Rectal smooth muscle tissue (tissue), 1 donor: Measurements from ENCODE around the gene PHACTR1.

ENCODE experiments used
- H3K27ac ChIP-seq: one replicate; pipeline ENCODE4 v1.7.0; 2013; ENCODE audit warnings: low read depth, low read length, inconsistent platforms
- H3K27me3 ChIP-seq: one replicate; pipeline ENCODE4 v1.7.0; 2013; ENCODE audit warnings: low read length; ENCODE audit not compliant: control insufficient read depth, insufficient read depth
- H3K36me3 ChIP-seq: one replicate; pipeline ENCODE4 v1.7.0; 2013; ENCODE audit warnings: low read length; ENCODE audit not compliant: control insufficient read depth, insufficient read depth
- H3K4me1 ChIP-seq: one replicate; pipeline ENCODE4 v1.7.0; 2013; ENCODE audit warnings: low read length; ENCODE audit not compliant: control insufficient read depth, insufficient read depth
- H3K4me3 ChIP-seq: one replicate; pipeline ENCODE4 v1.7.0; 2013; ENCODE audit warnings: low read length
- H3K9ac ChIP-seq: one replicate; pipeline ENCODE4 v1.7.0; 2013; ENCODE audit warnings: low read length

Gene PHACTR1

DNA sequence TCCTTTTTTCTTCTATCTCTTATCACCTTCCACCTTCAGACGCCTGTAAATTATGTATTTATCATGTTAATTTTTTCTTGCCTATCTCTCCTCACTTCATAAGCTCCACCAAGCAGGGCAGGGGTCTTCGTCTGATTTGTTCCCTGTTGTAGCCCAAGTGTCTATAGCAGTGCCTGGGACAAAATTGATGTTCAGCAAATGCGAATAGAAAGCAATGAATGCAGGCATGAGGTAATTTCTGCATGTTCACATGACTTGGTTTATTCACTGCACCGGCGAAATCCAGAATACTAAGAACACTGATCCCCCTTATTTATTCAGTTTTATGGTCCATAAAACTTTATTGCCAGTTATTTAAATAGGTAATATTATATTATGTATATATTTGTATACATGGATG is 449.7 kb downstream of the PHACTR1 start:
- H3K4me3 ChIP-seq = no peak overlapping the region
- no peaks in the 10 kb centered on the region for H3K36me3 ChIP-seq
- H3K27me3 ChIP-seq = no peaks in the 10 kb centered on the region
- no peak overlapping the region for H3K9ac ChIP-seq
- no peak overlapping the region for H3K27ac ChIP-seq
- H3K4me1 ChIP-seq = no peaks in the 10 kb centered on the region

DNA sequence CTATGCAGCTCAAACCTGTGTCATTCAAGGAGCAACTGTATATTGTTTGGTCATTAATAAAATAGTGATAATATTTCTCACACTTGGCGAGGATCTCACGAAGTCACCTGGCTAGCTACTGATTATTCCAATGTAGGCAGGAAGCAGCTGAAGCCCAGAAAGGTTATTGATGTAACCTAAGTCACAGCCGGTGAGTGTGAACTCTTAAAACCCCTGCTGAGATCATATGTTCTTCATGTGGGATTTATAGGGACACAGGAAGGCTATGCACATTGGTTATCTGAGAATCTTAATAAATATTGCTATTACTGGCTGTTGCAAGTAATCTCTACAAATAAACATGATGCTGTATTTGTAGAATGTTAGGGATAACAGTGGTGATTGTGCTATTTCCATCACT is 450.3 kb downstream of the PHACTR1 start:
- no peaks in the 10 kb centered on the region for H3K4me1 ChIP-seq
- H3K27ac ChIP-seq = no peak overlapping the region
- H3K27me3 ChIP-seq = no peaks in the 10 kb centered on the region
- no peaks in the 10 kb centered on the region for H3K36me3 ChIP-seq
- H3K4me3 ChIP-seq = no peak overlapping the region
- H3K9ac ChIP-seq = no peak overlapping the region

DNA sequence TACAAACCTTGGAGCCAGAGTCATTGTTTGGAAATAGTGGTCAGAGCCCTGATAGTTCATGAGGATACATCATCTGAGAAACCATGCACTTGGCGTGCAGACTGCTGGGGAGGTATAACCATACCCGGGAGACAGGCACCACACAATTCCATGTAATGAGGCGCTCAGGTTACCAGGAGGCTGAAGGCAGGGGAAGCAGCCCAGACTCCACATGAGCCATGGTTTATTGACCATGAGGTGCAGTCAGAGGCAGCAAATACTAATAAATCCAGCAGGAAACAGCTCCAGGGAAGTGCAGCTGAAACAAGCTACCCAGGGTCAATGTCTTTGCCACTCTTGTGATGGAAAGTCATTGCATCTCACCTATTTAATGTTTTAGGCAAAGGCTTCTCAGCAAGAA is 455.7 kb downstream of the PHACTR1 start:
- H3K27me3 ChIP-seq = no peaks in the 10 kb centered on the region
- H3K36me3 ChIP-seq = no peaks in the 10 kb centered on the region
- H3K9ac ChIP-seq = no peak overlapping the region
- no peak overlapping the region for H3K4me3 ChIP-seq
- H3K4me1 ChIP-seq = no peaks in the 10 kb centered on the region
- no peak overlapping the region for H3K27ac ChIP-seq

DNA sequence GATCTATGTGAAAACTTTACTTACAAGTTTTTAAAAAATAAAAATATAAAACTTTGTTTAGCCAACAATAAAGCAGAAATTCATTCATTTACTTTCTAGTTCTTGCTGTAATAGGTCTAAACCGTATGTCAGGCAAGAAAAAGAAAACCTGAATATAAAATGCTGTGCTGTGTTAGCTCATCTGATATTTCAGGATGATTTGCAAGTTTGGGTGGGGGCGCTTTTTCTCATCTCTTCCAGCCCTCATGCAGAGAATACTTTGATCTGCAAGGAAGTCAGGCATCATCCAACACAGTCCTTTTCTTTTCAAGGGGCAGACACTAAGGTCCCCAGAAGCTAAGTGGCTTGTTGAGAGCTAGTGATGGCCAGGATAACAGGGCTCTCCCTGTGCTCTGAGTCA is 458.5 kb downstream of the PHACTR1 start:
- no peak overlapping the region for H3K27ac ChIP-seq
- H3K27me3 ChIP-seq = no peaks in the 10 kb centered on the region
- H3K36me3 ChIP-seq = no peaks in the 10 kb centered on the region
- H3K9ac ChIP-seq = no peak overlapping the region
- no peaks in the 10 kb centered on the region for H3K4me1 ChIP-seq
- H3K4me3 ChIP-seq = no peak overlapping the region

DNA sequence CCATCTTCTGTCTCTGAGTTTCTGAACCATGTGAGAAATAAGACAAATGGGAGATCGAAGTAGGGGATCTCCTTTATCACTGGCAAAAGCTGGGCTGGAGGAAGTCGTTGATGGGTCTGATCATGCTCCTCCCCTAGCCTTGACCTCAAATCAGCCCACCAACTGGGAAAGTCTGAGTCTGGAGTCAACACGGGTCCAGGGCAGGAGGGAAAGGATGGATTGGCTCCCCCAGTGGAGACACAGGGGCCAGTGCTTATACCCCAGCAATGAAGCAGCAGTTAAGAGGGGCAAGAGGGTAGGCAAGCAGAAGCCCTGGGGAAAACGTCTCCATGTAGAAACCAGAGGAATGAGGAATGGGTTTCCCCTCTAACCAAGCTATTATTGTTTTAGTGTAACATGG is 459.2 kb downstream of the PHACTR1 start:
- Histone ChIP-seq H3K4me3 (no peak overlapping the region), H3K27ac (no peak overlapping the region), H3K27me3 (peaks cover 4% of the 10 kb centered on the region), H3K36me3 (no peaks in the 10 kb centered on the region), H3K4me1 (no peaks in the 10 kb centered on the region), H3K9ac (no peak overlapping the region)

DNA sequence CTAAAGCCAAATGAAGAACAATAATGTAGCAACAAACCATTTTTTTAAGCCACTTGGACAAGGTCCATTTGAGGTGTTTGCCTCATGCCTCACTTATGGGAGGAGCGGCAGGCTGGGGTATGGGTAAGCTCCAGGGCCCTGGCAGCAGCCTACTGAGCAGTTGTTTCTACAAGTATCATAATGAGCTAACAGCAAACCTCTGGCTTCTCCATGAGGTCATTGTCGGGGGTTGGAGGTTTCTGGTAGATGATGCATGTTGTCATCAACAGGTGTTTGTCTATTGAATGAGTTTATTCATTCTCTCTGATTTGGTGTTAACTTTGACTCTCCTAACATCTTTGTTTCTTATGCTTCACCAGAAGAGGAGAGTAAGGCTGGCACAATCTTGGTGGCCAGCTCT is 461.1 kb downstream of the PHACTR1 start:
- H3K4me1 ChIP-seq = no peaks in the 10 kb centered on the region
- H3K27ac ChIP-seq = no peak overlapping the region
- no peak overlapping the region for H3K4me3 ChIP-seq
- H3K27me3 ChIP-seq = peaks cover 4% of the 10 kb centered on the region
- no peak overlapping the region for H3K9ac ChIP-seq
- H3K36me3 ChIP-seq = no peaks in the 10 kb centered on the region

DNA sequence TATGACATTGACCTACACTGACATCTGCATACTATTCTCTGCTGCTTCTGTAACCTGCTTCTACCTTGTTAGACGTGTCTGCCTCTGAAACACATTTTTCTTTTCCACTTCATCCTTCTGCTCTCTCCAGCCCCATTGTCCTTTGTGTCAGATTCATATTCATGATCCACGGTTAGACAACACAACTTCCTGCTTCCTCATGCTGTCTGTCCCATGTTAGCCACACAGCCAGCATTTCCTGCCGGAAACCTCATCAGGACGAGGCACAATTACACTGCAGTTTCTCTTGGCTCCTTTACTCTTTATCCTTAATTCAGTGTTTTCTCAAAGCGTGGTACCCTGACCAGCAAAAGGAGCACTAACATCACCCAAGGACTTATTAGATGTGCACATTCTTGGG is 461.5 kb downstream of the PHACTR1 start:
- Histone ChIP-seq H3K27ac (no peak overlapping the region), H3K36me3 (no peaks in the 10 kb centered on the region), H3K9ac (no peak overlapping the region), H3K27me3 (peaks cover 4% of the 10 kb centered on the region), H3K4me1 (no peaks in the 10 kb centered on the region), H3K4me3 (no peak overlapping the region)

DNA sequence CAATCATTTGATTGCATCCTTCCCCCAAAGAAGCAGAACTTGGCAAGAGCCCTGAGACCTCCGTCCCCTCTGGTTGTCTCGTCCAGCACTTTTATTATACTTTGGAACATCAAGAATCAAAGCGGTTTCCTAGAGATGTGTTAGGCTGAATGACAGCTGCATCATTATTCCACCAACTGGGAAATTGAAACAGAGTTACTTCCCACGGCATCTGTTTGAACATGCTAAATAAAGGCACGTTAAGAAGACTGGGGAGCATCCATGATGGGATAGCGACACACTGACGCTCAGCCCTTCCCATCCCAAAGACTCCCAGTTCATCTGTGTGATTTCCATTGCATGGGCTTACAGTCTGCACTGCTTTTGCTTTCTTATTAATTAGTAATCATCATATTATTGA is 464.0 kb downstream of the PHACTR1 start:
- no peak overlapping the region for H3K4me3 ChIP-seq
- H3K4me1 ChIP-seq = no peaks in the 10 kb centered on the region
- H3K36me3 ChIP-seq = no peaks in the 10 kb centered on the region
- H3K27me3 ChIP-seq = peaks cover 4% of the 10 kb centered on the region
- H3K27ac ChIP-seq = no peak overlapping the region
- no peak overlapping the region for H3K9ac ChIP-seq

DNA sequence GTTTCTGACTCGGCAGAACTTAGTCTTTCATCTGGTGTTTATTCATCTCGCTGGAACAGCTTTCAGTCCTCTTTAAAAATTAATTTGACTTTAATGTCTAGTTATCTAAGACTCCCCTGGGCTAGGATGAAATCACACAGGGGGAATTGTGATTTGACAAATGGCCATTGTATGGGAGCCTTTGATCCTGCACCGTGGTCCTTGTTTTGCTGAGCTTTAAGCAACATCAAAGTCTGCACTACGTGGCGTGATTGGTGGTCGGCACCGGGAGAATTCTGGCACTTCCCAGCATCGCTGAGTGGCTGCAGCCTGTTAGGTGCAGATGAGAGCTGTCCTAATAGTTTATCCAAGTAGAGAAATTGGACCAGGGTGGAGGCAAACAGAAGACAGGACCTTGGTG is 464.8 kb downstream of the PHACTR1 start:
- Histone ChIP-seq H3K27ac (no peak overlapping the region), H3K9ac (no peak overlapping the region), H3K4me3 (no peak overlapping the region), H3K27me3 (peaks cover 4% of the 10 kb centered on the region), H3K36me3 (no peaks in the 10 kb centered on the region), H3K4me1 (no peaks in the 10 kb centered on the region)

DNA sequence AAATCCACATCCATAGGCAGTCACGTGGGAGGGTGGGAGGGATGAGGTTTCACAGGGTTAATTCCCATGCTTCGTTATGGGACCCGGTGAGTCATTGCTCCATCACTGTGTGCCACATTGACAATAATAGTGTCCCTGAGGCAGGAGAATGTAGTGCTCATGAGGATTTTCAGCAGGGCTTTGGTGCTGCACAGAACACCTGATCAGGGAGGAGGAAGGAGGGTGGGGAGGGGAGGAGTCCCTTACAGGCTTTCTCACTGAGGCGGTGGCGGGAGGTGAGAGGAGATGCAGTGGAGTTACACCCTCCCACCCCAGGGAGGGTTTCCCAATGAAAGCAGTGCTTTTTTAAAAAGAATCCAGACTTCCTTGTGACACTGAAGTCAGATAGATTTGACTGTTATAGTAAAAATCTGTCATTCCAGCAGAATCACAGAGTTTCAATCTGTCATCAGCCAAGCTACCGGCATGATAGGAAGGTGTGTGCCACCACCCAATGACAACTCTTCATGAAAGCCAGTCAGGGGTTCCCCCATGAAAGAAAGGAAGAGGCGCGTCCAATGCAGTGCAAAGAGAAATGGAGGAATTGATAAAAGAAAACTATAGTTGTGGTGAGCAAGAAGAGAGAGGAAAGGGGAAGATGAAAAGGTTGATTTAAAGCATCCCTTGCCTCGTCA is 467.0 kb downstream of the PHACTR1 start:
- Histone ChIP-seq H3K4me3 (no peak overlapping the region), H3K9ac (no peak overlapping the region), H3K27me3 (peaks cover 4% of the 10 kb centered on the region), H3K4me1 (no peaks in the 10 kb centered on the region), H3K27ac (no peak overlapping the region), H3K36me3 (no peaks in the 10 kb centered on the region)

DNA sequence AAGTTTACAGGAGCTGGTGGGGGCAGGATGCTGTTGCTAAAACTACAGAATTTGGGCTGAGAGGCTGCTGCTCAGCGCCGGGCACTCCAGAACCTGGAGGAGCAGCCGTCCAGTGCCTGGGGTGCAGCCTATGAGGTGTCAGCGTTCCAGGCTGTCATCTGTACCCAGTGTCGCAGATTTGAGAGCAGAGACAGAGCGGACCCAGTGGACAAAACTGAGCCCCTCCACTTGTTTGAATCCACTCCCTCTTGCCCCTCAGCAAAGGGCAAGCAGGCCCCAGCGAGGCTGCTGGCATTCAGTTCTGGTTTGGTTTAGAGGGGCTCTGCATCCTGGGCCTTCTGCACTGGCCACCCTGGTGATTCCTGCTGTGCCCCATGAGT is 467.5 kb downstream of the PHACTR1 start:
- Histone ChIP-seq H3K27me3 (peaks cover 4% of the 10 kb centered on the region), H3K9ac (no peak overlapping the region), H3K4me1 (no peaks in the 10 kb centered on the region), H3K4me3 (no peak overlapping the region), H3K27ac (no peak overlapping the region), H3K36me3 (no peaks in the 10 kb centered on the region)

DNA sequence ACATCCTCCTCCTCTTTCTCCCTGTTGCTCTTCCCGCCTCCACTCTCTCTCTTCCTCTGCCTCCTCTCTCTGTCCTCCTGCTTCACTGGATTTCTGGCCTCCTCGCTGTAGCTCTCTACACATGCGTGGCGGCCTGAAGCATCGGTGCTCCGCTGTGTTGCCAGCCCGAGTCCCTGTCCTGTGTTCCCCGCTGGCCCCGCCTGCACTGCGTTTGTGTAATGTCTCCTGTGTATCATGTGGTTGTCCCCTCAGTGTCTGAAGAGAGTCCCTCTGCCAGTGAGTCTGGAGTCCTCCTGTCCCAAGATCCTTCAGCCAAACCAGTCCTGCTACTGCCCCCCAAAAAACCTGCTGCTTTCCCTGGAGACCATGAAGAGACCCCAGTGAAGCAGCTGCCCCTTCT is 468.0 kb downstream of the PHACTR1 start:
- Histone ChIP-seq H3K36me3 (no peaks in the 10 kb centered on the region), H3K4me1 (no peaks in the 10 kb centered on the region), H3K27ac (no peak overlapping the region), H3K27me3 (peaks cover 4% of the 10 kb centered on the region), H3K4me3 (no peak overlapping the region), H3K9ac (no peak overlapping the region)

DNA sequence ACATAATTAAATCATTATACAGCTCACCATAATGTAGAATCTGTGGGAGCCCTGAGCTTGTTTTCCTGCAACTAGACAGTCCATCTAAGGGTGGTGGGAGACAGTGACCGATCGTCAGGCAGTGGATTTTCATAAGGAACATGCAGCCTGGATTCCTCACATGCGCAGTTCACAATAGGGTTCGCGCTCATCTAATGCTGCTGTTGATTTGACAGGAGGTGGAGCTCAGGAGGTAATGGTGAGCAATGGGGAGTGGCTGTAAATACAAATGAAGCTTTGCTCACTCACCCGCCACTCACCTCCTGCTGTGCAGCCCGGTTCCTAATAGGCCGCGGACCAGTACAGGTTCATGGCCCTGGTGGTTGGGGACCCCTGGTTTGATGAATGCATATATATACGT is 470.3 kb downstream of the PHACTR1 start:
- Histone ChIP-seq H3K9ac (no peak overlapping the region), H3K27me3 (no peaks in the 10 kb centered on the region), H3K4me3 (no peak overlapping the region), H3K4me1 (no peaks in the 10 kb centered on the region), H3K36me3 (no peaks in the 10 kb centered on the region), H3K27ac (no peak overlapping the region)
